22Rv1 (cell line): Measurements from ENCODE around the gene SLC35F1.
"Not testable (repeated sequence)": the region's sequence is repeated elsewhere in the genome, so short reads cannot be mapped to it uniquely, and the experiment has no call there.

Experiments
- H3K27ac ChIP-seq: fragments of 450-650 bp; 2 replicates; pipeline ENCODE4 v1.5.1; 2017
- ZFX ChIP-seq: fragments of 450-650 bp; IDR thresholded peaks from 2 replicates; pipeline ENCODE4 v1.6.1; 2017; ENCODE audit warnings: antibody characterized with exemption, borderline replicate concordance
- TF ChIP-seq, protein P1 (sequence below): fragments of 450-650 bp; IDR thresholded peaks from 2 replicates; pipeline ENCODE4 v1.5.1; 2017; ENCODE audit warnings: mild to moderate bottlenecking

The SLC35F1 gene

DNA sequence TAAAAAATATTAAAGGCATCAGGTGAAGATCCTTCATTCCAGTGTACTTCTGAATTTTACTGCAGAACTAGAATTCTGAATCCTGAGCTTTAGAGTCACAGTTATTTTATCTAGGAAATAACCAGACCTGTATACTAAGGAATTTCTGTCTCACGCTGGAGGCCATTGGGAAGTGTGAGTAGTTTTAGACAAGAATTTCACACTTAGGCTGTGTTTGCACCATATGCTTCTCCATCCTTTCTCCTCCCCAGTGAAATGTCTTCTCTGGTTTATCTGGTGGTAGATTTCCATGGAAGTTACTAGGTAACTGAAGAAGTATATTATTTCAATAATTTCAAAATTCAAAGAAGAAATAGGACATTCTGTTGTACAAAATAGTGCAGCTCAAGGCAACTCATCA, 83.1 kb downstream of the SLC35F1 start:
- TF ChIP-seq, protein P1, sequence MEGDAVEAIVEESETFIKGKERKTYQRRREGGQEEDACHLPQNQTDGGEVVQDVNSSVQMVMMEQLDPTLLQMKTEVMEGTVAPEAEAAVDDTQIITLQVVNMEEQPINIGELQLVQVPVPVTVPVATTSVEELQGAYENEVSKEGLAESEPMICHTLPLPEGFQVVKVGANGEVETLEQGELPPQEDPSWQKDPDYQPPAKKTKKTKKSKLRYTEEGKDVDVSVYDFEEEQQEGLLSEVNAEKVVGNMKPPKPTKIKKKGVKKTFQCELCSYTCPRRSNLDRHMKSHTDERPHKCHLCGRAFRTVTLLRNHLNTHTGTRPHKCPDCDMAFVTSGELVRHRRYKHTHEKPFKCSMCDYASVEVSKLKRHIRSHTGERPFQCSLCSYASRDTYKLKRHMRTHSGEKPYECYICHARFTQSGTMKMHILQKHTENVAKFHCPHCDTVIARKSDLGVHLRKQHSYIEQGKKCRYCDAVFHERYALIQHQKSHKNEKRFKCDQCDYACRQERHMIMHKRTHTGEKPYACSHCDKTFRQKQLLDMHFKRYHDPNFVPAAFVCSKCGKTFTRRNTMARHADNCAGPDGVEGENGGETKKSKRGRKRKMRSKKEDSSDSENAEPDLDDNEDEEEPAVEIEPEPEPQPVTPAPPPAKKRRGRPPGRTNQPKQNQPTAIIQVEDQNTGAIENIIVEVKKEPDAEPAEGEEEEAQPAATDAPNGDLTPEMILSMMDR: no peak
- no peak for TF ChIP-seq ZFX
- H3K27ac ChIP-seq: no peak overlapping the region

DNA sequence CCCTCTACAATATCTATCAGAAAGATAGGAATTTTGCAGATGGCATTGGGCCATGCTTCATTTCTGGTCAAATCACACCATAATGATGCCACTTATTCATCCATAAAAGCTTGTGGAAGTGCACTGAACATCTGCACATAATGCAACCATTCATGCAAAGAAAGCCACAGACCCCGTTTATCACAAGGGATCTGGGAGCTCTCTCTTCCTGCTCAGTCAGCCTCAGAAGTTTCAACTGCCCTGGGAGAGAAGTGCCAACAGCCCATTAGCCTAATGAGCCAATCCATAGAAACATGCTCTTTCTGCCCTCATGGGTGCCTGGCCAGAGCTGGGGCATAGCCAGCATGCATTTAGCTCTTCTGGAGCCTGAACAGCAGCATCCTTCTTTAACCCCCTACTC, 85.8 kb downstream of the SLC35F1 start:
- TF ChIP-seq ZFX: no peak
- TF ChIP-seq, protein P1: no peak
- H3K27ac ChIP-seq: no peak overlapping the region

- no peak for TF ChIP-seq ZFX
- H3K27ac ChIP-seq: no peak overlapping the region
These were observed 105.9 kb downstream of the SLC35F1 start for GRCh38 chr6:118012944-118013343.

DNA sequence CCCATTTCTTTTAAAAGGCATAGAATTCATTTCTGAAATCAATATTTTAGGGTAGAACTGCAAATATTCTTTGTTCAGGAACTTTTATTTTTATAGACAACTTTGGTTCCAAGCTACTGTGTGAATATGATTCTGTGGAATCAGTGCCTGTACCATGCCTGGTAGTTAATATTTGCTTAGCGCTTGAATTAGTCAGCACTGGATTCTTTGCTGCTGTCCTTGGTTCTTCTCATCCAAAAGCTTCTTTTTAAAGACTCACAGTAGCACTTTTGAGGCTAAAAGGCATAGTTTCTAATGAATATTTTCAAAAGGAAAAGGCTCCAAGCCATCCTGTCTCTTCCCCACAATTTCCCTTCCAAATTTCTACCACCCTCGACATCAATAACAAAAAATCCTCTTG, 109.5 kb downstream of the SLC35F1 start:
- no peak for TF ChIP-seq ZFX
- TF ChIP-seq, protein P1: no peak
- no peak overlapping the region for H3K27ac ChIP-seq

GRCh38 chr6:118017301-118017848, 110.3 kb downstream of the SLC35F1 start:
- no peak for TF ChIP-seq ZFX
- TF ChIP-seq, protein P1: no peak
- H3K27ac ChIP-seq: no peak overlapping the region

GRCh38 chr6:118023771-118024170, 116.7 kb downstream of the SLC35F1 start:
- no peak overlapping the region for H3K27ac ChIP-seq
- TF ChIP-seq, protein P1: no peak
- no peak for TF ChIP-seq ZFX

- H3K27ac ChIP-seq: no peak overlapping the region
- no peak for TF ChIP-seq ZFX
- TF ChIP-seq, protein P1: no peak
These were observed 122.9 kb downstream of the SLC35F1 start for GRCh38 chr6:118029967-118030366.

- not testable (repeated sequence) for H3K27ac ChIP-seq
These were observed 130.4 kb downstream of the SLC35F1 start for GRCh38 chr6:118037479-118037878.
